Right renal pelvis (tissue), 4 donors: ENCODE measurements around the gene RTTN. TPM values are rescaled to one million over a fixed set of nuclear protein-coding genes. Genes with fewer than 3 reads are reported as not detected.
"Not testable (repeated sequence)": the region's sequence is repeated elsewhere in the genome, so short reads cannot be mapped to it uniquely, and the experiment has no call there.

ENCODE experiments used
- DNase-seq, 4 donors: peaks; one replicate each; pipeline ENCODE4 v3.0.0-alpha.2; 2013; ENCODE audit warnings: low read depth in 4 of 4, low spot score in 3 of 4, missing footprints in 1 of 4
- polyA plus RNA-seq, 4 donors: library from polyadenylated mRNA; unstranded; fragments of 120-200 nt; gene quantifications; one replicate each; pipeline ENCODE4 v1.2.1, GENCODE V29; 2013; ENCODE audit not compliant: insufficient read length in 4 of 4

RTTN gene
- polyA plus RNA-seq, 4 donors, result 17.2 to 20.2 (median 18.9) TPM

GRCh38 chr18:70154591-70155194, 50.8 kb downstream of the RTTN start:
- no peak for DNase-seq

- no peak for DNase-seq
Observed at GRCh38 chr18:70151614-70152013, 53.9 kb downstream of the RTTN start.

GRCh38 chr18:70149616-70150301, 55.7 kb downstream of the RTTN start:
- no peak for DNase-seq

GRCh38 chr18:70149156-70149555, 56.3 kb downstream of the RTTN start:
- no peak for DNase-seq

GRCh38 chr18:70148039-70148938, 57.2 kb downstream of the RTTN start:
- DNase-seq, result no peak

GRCh38 chr18:70146174-70146573, 59.3 kb downstream of the RTTN start:
- no peak for DNase-seq

- no peak for DNase-seq
Observed at GRCh38 chr18:70142001-70142400, 63.5 kb downstream of the RTTN start.

GRCh38 chr18:70139138-70139537, 66.3 kb downstream of the RTTN start:
- DNase-seq, result no peak

- DNase-seq, result no peak
Observed at GRCh38 chr18:70135604-70136003, 69.9 kb downstream of the RTTN start.

- DNase-seq, result no peak
Observed at GRCh38 chr18:70132999-70133398, 72.5 kb downstream of the RTTN start.

GRCh38 chr18:70128271-70128670, 77.2 kb downstream of the RTTN start:
- DNase-seq, result no peak

- no peak for DNase-seq
Observed at GRCh38 chr18:70127359-70127758, 78.1 kb downstream of the RTTN start.

GRCh38 chr18:70126832-70127231, 78.7 kb downstream of the RTTN start:
- DNase-seq, result no peak

GRCh38 chr18:70124139-70124538, 81.3 kb downstream of the RTTN start:
- DNase-seq, result no peak

GRCh38 chr18:70121842-70122241, 83.6 kb downstream of the RTTN start:
- DNase-seq, result no peak

- DNase-seq, result no peak
Observed at GRCh38 chr18:70116949-70117348, 88.5 kb downstream of the RTTN start.

- no peak for DNase-seq
Observed at GRCh38 chr18:70113511-70113910, 92.0 kb downstream of the RTTN start.

- no peak for DNase-seq
Observed at GRCh38 chr18:70110678-70111077, 94.8 kb downstream of the RTTN start.

GRCh38 chr18:70107091-70107490, 98.4 kb downstream of the RTTN start:
- DNase-seq, result no peak

- not testable (repeated sequence) for DNase-seq
Observed at GRCh38 chr18:70102854-70103253, 102.6 kb downstream of the RTTN start.

- no peak for DNase-seq
Observed at GRCh38 chr18:70089858-70090257, 115.6 kb downstream of the RTTN start.

- DNase-seq, result no peak
Observed at GRCh38 chr18:70086085-70086484, 119.4 kb downstream of the RTTN start.
